ENCODE results near the gene SULT2B1. TPM values are rescaled to one million over a fixed set of nuclear protein-coding genes. Genes with fewer than 3 reads are reported as not detected.

SULT2B1 gene
- total and polyA plus RNA-seq, 4 donors = 0.14 to 0.24 TPM; not detected in 2

DNA sequence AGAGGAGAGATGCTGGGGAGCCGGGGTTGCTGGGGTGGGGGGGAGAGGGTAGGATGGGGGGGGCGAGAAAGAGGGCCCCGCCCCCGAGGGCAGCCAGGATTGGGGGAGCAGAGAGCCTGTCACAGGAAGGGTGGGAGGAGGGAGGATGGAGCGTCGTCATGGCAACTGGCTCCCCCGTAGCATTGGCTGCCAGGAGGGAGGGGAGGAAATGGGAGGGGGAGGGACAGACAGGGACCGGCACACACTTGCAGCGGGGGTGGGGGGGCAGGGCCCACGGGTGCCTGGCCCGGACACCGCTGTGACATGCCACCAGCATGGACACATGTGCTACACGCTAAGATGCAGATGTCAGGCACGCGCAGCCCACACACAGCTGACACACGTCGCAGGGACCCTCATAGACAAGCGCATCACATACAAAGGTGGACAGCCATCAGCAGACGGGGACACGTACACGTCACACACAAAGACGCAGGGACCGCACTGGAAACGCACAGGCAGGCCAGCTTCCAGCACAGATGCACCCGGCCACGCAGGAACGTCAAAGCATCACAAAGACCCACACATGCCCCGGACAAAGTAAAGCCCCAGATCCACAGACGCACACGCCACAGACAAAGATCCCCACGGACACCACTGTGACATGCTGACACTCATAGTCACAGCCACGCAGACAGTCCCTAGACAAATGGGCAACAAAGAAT, 40.0 kb upstream of the SULT2B1 start, which contains the start of gene LMTK3:
TSS of gene LMTK3 (minus strand) at position 36 of the 704 bp plus-strand sequence. CDS start 259 bp downstream, outside the sequence.
- Histone ChIP-seq H3K9me3 (ENCODE audit: control insufficient read depth in 4 of 4, low read length in 3 of 4) (no peaks in the 10 kb centered on the region), H3K4me1 (ENCODE audit: control insufficient read depth in 4 of 4, insufficient read depth in 4 of 4, low read length in 3 of 4) (peaks cover 0 to 9% (median 1%) of the 10 kb centered on the region in 4 donors), H3K4me3 (ENCODE audit: low read depth in 1 of 3, low read length in 3 of 3) (no peak within 1 kb of the TSS), H3K27me3 (ENCODE audit: control insufficient read depth in 4 of 4, insufficient read depth in 4 of 4, low read length in 3 of 4) (peaks cover 0 to 8% (median 2%) of the 10 kb centered on the region in 4 donors), H3K27ac (ENCODE audit: low read depth in 1 of 2, low read length in 2 of 2) (no peak within 1 kb of the TSS), H3K36me3 (ENCODE audit: control insufficient read depth in 4 of 4, insufficient read depth in 3 of 4, low read depth in 1 of 4, low read length in 3 of 4) (no peaks in the 10 kb centered on the region), H3K9ac (ENCODE audit: low read depth in 1 of 2, low read length in 2 of 2) (no peak within 1 kb of the TSS)
- WGBS = 12% methylated on average over 32 of the region's 32 CpGs
- TF ChIP-seq FOXA2 (IDR thresholded peaks at IDR 0.05) (no peak), HNF4A (conservative IDR thresholded peaks at IDR 0.05) (no peak), RAD21 (IDR thresholded peaks at IDR 0.05) (no peak)
- TF ChIP-seq, protein P1, sequence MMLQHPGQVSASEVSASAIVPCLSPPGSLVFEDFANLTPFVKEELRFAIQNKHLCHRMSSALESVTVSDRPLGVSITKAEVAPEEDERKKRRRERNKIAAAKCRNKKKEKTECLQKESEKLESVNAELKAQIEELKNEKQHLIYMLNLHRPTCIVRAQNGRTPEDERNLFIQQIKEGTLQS (IDR thresholded peaks at IDR 0.05) = no peak
- no peak for DNase-seq (ENCODE audit: low spot score)

GRCh38 chr19:48512504-48513288, 39.3 kb upstream of the SULT2B1 start:
- H3K4me1 ChIP-seq (ENCODE audit: control insufficient read depth in 4 of 4, insufficient read depth in 4 of 4, low read length in 3 of 4) = peaks cover 0 to 9% (median 1%) of the 10 kb centered on the region in 4 donors
- no peak overlapping the region for H3K9ac ChIP-seq (ENCODE audit: low read depth in 1 of 2, low read length in 2 of 2)
- H3K36me3 ChIP-seq (ENCODE audit: control insufficient read depth in 4 of 4, insufficient read depth in 3 of 4, low read depth in 1 of 4, low read length in 3 of 4) = no peaks in the 10 kb centered on the region
- no peak overlapping the region for H3K4me3 ChIP-seq (ENCODE audit: low read depth in 1 of 3, low read length in 3 of 3)
- H3K9me3 ChIP-seq (ENCODE audit: control insufficient read depth in 4 of 4, low read length in 3 of 4) = no peaks in the 10 kb centered on the region
- TF ChIP-seq ZBTB33 (IDR thresholded peaks at IDR 0.05) (no peak), YY1 (IDR thresholded peaks at IDR 0.05) (no peak), JUND (IDR thresholded peaks at IDR 0.05) (no peak), FOXA1 (IDR thresholded peaks at IDR 0.05) (no peak), RXRA (IDR thresholded peaks at IDR 0.05) (no peak)
- no peak for DNase-seq (ENCODE audit: low spot score)
- peaks cover 0 to 8% (median 2%) of the 10 kb centered on the region in 4 donors for H3K27me3 ChIP-seq (ENCODE audit: control insufficient read depth in 4 of 4, insufficient read depth in 4 of 4, low read length in 3 of 4)
- 41% methylated on average over 19 of the region's 19 CpGs for WGBS
- no peak overlapping the region for H3K27ac ChIP-seq (ENCODE audit: low read depth in 1 of 2, low read length in 2 of 2)

DNA sequence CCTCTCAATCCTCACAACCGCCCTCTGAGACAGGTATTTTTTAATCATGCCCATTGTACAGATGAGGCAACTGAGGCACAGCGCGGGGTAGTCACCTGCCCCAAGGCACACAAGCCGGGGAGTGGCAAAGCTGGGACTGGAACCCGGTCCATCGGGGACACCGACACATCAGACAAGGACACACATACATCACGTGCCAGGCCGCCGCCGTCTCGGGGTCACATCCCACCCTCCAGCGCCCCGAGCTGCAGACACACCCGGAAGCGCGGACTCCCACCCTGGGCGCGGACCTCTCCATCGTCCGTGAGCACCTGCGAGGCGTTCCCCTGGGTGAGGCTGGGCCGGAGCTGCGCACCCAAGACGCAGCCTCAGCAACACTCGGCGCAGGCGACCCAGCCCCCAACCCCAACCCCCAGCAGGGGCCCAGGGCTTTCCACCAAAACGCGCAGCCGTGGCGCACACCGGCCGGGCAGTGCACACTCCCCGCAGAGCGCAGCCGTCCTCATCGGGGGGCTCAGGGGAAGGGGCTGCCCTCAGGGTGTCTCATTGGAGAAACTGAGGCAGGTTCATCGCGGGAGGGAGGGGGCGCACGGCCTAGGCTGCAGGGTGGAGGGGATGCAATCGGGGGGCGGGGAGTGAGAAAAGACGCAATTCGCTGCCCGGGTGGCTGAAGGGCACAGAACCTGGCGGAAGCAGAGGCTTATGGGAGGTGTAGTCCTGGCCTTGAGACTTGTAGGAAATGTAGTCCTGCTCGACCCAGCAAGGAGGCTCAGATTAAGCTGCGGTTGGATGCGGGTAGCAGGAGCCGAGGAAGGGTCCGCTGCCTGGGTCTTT, 38.5 kb upstream of the SULT2B1 start:
- H3K9ac ChIP-seq (ENCODE audit: low read depth in 1 of 2, low read length in 2 of 2) = no peak overlapping the region

More for the DNA sequence above, 38.5 kb upstream of the SULT2B1 start:
- peaks cover 0 to 9% (median 1%) of the 10 kb centered on the region in 4 donors for H3K4me1 ChIP-seq (ENCODE audit: control insufficient read depth in 4 of 4, insufficient read depth in 4 of 4, low read length in 3 of 4)
- DNase-seq (ENCODE audit: low spot score) = no peak
- H3K27ac ChIP-seq (ENCODE audit: low read depth in 1 of 2, low read length in 2 of 2) = no peak overlapping the region
- 3% methylated on average over 54 of the region's 54 CpGs for WGBS
- no peaks in the 10 kb centered on the region for H3K36me3 ChIP-seq (ENCODE audit: control insufficient read depth in 4 of 4, insufficient read depth in 3 of 4, low read depth in 1 of 4, low read length in 3 of 4)
- H3K4me3 ChIP-seq (ENCODE audit: low read depth in 1 of 3, low read length in 3 of 3) = peak overlapping the region in 2 of 3 donors; percentile 51 to 58
- H3K9me3 ChIP-seq (ENCODE audit: control insufficient read depth in 4 of 4, low read length in 3 of 4) = no peaks in the 10 kb centered on the region
- no peak for TF ChIP-seq NR2F2 (IDR thresholded peaks at IDR 0.05)
- peaks cover 0 to 8% (median 2%) of the 10 kb centered on the region in 4 donors for H3K27me3 ChIP-seq (ENCODE audit: control insufficient read depth in 4 of 4, insufficient read depth in 4 of 4, low read length in 3 of 4)

Data from liver (tissue), 9 donors.